Neutrophil (primary cell): ENCODE results near the gene GEN1.

Experiments
- H3K27ac ChIP-seq: fragments of 200-600 bp; sonication (generic); 2 replicates; pipeline ENCODE4 v1.5.1; 2016; ENCODE audit warnings: mild to moderate bottlenecking, moderate library complexity
- H3K27me3 ChIP-seq: fragments of 200-600 bp; sonication (generic); 2 replicates; pipeline ENCODE4 v1.6.0; 2016; ENCODE audit warnings: mild to moderate bottlenecking
- H3K36me3 ChIP-seq: fragments of 200-600 bp; sonication (generic); 2 replicates; pipeline ENCODE4 v1.5.1; 2017
- H3K4me1 ChIP-seq, 2 experiments: fragments of 200-600 bp in 1 of 2; sonication (generic) in 1 of 2; 1 replicate in 1 of 2; 2 replicates in 1 of 2; pipeline versions ENCODE4 v1.5.1 to v1.6.1; 2013 to 2016; ENCODE audit warnings: low read depth in 1 of 2, low read length in 1 of 2, mild to moderate bottlenecking in 1 of 2, moderate library complexity in 1 of 2; ENCODE audit not compliant: control insufficient read depth in 1 of 2, insufficient read depth in 1 of 2
- H3K4me3 ChIP-seq, 2 experiments: fragments of 200-600 bp in 1 of 2; sonication (generic) in 1 of 2; 1 replicate in 1 of 2; 2 replicates in 1 of 2; pipeline ENCODE4 v1.5.1; 2013 to 2016; ENCODE audit warnings: low read depth in 1 of 2, low read length in 1 of 2, mild to moderate bottlenecking in 1 of 2, moderate library complexity in 1 of 2
- H3K9me3 ChIP-seq: fragments of 200-600 bp; sonication (generic); 2 replicates; pipeline ENCODE4 v1.5.1; 2016
- TF ChIP-seq, protein P1 (sequence below): fragments of 200-600 bp; sonication (generic); IDR thresholded peaks from 2 replicates; pipeline ENCODE4 v1.5.1; 2016; ENCODE audit warnings: antibody characterized with exemption

GEN1 gene

DNA sequence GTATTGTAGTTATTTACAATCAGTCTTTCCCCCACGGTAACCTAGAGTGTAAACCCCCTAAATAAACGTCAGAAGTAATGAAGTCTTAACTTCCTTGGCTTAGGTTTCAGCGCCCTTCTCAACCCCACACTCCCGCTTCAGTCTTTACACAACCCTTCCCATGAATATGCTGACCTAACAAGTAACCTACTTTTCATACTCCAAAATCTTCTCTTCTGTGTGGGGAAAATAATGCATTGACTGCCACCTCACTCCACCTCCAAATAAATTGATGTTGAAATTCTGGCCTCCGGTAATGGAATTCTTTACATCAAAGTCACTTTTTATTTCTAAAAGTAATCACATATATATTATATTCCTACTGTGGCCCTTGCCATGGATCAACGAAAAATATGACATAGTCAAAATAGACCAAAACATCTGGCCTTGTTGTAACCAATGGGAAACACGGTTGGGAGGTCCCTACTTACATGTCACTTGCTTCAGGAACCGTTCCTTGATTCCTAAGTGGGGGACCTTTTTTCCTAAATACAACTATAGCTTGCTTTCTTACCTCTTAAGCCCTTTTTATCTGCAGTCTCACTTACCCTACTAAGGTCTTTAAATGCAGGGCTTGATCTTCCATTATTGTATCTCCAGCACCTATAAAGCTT is 961 bp downstream of the GEN1 start:
- no peaks in the 10 kb centered on the region for H3K9me3 ChIP-seq
- TF ChIP-seq, protein P1, sequence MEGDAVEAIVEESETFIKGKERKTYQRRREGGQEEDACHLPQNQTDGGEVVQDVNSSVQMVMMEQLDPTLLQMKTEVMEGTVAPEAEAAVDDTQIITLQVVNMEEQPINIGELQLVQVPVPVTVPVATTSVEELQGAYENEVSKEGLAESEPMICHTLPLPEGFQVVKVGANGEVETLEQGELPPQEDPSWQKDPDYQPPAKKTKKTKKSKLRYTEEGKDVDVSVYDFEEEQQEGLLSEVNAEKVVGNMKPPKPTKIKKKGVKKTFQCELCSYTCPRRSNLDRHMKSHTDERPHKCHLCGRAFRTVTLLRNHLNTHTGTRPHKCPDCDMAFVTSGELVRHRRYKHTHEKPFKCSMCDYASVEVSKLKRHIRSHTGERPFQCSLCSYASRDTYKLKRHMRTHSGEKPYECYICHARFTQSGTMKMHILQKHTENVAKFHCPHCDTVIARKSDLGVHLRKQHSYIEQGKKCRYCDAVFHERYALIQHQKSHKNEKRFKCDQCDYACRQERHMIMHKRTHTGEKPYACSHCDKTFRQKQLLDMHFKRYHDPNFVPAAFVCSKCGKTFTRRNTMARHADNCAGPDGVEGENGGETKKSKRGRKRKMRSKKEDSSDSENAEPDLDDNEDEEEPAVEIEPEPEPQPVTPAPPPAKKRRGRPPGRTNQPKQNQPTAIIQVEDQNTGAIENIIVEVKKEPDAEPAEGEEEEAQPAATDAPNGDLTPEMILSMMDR: no peak

GRCh38 chr2:17756668-17757067 is 2.7 kb downstream of the GEN1 start:
- Histone ChIP-seq H3K4me1 (peaks cover 18 to 25% of the 10 kb centered on the region in 2 experiments), H3K27me3 (peaks cover 15% of the 10 kb centered on the region), H3K4me3 (no peak overlapping the region), H3K36me3 (no peaks in the 10 kb centered on the region), H3K27ac (no peak overlapping the region), H3K9me3 (no peaks in the 10 kb centered on the region)
- TF ChIP-seq, protein P1: no peak

More for the DNA sequence above, 961 bp downstream of the GEN1 start:
- no peak overlapping the region for H3K27ac ChIP-seq
- H3K27me3 ChIP-seq: peaks cover 16% of the 10 kb centered on the region
- peaks cover 18 to 25% of the 10 kb centered on the region in 2 experiments for H3K4me1 ChIP-seq
- H3K36me3 ChIP-seq: no peaks in the 10 kb centered on the region
- H3K4me3 ChIP-seq: peak overlapping the region; percentile 92 to 99

- H3K4me1 ChIP-seq: peaks cover 18 to 23% of the 10 kb centered on the region in 2 experiments
- H3K27me3 ChIP-seq: peaks cover 9% of the 10 kb centered on the region
- TF ChIP-seq, protein P1: no peak
- no peaks in the 10 kb centered on the region for H3K36me3 ChIP-seq
- no peak overlapping the region for H3K27ac ChIP-seq
- H3K9me3 ChIP-seq: no peaks in the 10 kb centered on the region
- no peak overlapping the region for H3K4me3 ChIP-seq
Measured at GRCh38 chr2:17757321-17757720, 3.4 kb downstream of the GEN1 start.

- Histone ChIP-seq H3K27me3 (peaks cover under 1% of the 10 kb centered on the region), H3K4me3 (no peak overlapping the region), H3K9me3 (no peaks in the 10 kb centered on the region), H3K27ac (no peak overlapping the region), H3K36me3 (no peaks in the 10 kb centered on the region), H3K4me1 (peaks cover 11 to 15% of the 10 kb centered on the region in 2 experiments)
- TF ChIP-seq, protein P1: no peak
Measured at GRCh38 chr2:17758118-17758517, 4.2 kb downstream of the GEN1 start.

DNA sequence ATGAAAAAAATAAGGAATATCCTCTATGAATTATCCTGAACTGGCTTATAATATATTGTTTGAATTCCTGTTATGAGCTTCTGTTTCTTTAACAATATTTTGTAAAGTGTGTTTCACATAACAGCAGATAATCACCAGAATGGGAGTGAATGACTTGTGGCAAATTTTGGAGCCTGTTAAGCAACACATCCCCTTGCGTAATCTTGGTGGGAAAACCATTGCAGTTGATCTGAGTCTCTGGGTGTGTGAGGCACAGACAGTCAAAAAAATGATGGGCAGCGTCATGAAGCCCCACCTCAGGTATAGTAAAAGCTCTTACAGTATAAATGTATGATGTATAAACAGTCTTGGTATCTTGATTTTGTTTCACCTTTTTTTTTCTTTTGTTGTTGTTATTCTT is 5.9 kb downstream of the GEN1 start:
- Histone ChIP-seq H3K27me3 (no peaks in the 10 kb centered on the region), H3K36me3 (no peaks in the 10 kb centered on the region), H3K27ac (no peak overlapping the region), H3K4me3 (no peak overlapping the region), H3K9me3 (no peaks in the 10 kb centered on the region), H3K4me1 (peaks cover 3 to 7% of the 10 kb centered on the region in 2 experiments)
- TF ChIP-seq, protein P1: no peak
